ENCODE data around the gene LCE1A.

The LCE1A gene

DNA sequence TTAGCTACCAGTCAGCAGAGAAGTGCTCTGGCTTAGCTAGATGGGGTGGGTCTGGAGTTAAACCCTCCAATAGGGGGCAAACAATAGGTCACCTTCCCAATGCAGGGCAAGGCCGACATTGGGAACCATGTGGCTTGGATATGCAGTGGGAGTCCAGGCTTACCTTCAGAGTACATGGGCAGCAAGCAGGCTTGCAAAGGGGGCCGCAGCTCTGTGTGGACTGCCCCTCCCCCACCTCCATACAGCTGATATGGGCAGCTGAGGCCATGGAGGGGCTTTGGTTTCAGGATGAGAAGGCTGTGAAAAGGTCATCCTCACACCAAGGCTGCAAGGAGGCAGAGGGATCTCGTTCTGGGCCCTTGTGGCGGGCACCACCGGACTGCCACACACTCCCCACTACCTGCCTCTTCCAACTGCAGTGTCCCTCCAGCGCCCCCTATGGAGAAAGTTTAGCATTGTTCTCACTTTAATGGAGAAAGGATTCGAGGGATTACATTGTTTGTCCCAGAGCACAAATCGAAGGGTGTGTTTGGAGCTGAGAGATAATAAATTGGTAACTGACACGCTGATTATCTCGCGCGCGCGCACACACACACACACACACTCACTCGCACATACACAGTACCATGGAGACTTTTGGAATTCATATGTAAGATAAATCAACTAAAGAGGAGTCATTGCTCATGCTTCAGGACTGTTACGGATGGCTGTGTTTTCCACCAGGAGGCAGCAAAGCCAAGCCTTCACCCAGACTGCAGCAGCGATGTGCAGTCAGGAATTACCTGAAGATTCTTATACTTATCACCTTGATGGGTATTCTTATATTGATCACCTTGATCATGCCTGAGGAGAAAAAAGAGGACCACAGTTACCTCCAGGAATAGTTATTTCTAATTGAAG lies 43.8 kb downstream of the LCE1A start:
- H3K4me3 ChIP-seq (ENCODE audit: low read depth in 1 of 2, low read length in 2 of 2), result no peak overlapping the region

DNA sequence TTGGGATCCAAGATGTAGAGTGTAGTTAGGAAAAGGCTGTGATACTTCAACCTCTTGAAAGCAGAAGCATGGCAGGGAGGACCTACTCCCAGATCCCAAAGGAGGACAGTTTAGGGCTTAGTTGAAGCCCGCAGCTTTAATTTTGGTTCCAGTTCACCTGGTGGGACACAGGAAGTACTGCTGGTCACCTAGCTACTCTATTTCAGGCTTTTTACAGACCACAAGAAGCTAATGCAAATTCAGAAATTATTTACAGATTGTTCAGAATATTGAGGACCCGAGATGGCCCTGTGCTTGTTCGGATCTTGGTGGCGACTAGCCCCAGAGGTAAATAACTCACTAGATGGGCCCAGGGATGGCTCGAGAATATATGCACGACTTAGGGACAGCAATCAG lies 44.5 kb downstream of the LCE1A start:
- Histone ChIP-seq H3K9me3 (ENCODE audit: low read length) (no peaks in the 10 kb centered on the region), H3K36me3 (ENCODE audit: insufficient read depth, low read length) (no peaks in the 10 kb centered on the region), H3K27me3 (ENCODE audit: control insufficient read depth in 1 of 2, insufficient read depth in 2 of 2, low read length in 2 of 2) (no peaks in the 10 kb centered on the region), H3K27ac (ENCODE audit: low read depth, low read length) (no peak overlapping the region), H3K9ac (ENCODE audit: low read length) (no peak overlapping the region), H3K4me1 (ENCODE audit: insufficient read depth, low read length) (no peaks in the 10 kb centered on the region), H3K4me3 (ENCODE audit: low read depth in 1 of 2, low read length in 2 of 2) (no peak overlapping the region)

More for the DNA sequence above, 43.8 kb downstream of the LCE1A start:
- no peaks in the 10 kb centered on the region for H3K9me3 ChIP-seq (ENCODE audit: low read length)
- H3K36me3 ChIP-seq (ENCODE audit: insufficient read depth, low read length), result no peaks in the 10 kb centered on the region
- H3K9ac ChIP-seq (ENCODE audit: low read length), result no peak overlapping the region
- no peaks in the 10 kb centered on the region for H3K4me1 ChIP-seq (ENCODE audit: insufficient read depth, low read length)
- H3K27ac ChIP-seq (ENCODE audit: low read depth, low read length), result no peak overlapping the region
- H3K27me3 ChIP-seq (ENCODE audit: control insufficient read depth in 1 of 2, insufficient read depth in 2 of 2, low read length in 2 of 2), result no peaks in the 10 kb centered on the region

DNA sequence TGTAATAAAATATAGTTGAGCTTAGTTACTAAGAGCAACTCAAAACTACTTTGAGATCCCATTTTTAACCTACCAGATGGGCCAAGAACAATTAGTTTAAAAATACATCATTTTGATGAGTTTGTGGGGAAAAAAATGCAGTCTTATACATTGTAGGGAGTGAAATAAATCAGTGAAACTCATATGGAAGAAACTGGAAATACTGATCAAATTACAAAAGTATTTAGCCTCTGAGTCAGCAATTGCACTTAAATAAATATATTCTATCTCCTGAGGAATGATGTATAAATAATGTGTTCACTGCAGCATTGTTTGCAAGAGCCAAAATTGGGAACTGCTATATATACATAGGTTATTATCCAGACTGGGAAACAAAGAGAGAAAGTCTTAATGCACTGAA lies 46.2 kb downstream of the LCE1A start:
- Histone ChIP-seq H3K27me3 (ENCODE audit: control insufficient read depth in 1 of 2, insufficient read depth in 2 of 2, low read length in 2 of 2) (no peaks in the 10 kb centered on the region), H3K36me3 (ENCODE audit: insufficient read depth, low read length) (no peaks in the 10 kb centered on the region), H3K9ac (ENCODE audit: low read length) (no peak overlapping the region), H3K4me3 (ENCODE audit: low read depth in 1 of 2, low read length in 2 of 2) (no peak overlapping the region), H3K4me1 (ENCODE audit: insufficient read depth, low read length) (no peaks in the 10 kb centered on the region), H3K27ac (ENCODE audit: low read depth, low read length) (no peak overlapping the region), H3K9me3 (ENCODE audit: low read length) (no peaks in the 10 kb centered on the region)

DNA sequence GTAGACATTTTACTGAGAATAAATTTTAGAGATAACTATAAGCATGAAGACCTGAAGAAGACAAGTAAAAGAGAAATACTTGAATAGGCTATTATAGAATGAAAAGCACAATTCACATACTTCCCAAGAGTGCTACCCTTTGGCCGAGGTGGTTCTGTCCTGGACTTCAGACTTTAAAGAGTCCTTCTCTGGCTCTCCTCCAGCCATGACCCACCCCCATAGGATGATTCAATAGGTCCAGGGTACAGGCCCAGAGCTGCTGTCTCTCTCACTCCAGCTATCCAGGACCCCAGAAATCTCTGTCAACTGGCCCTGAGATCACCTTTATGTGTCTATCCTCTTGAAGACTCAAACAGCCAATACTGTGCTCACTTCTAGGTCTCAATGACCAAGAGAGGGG lies 49.6 kb downstream of the LCE1A start:
- no peaks in the 10 kb centered on the region for H3K4me1 ChIP-seq (ENCODE audit: insufficient read depth, low read length)
- no peaks in the 10 kb centered on the region for H3K36me3 ChIP-seq (ENCODE audit: insufficient read depth, low read length)
- H3K4me3 ChIP-seq (ENCODE audit: low read depth in 1 of 2, low read length in 2 of 2), result no peak overlapping the region
- H3K27ac ChIP-seq (ENCODE audit: low read depth, low read length), result no peak overlapping the region
- H3K27me3 ChIP-seq (ENCODE audit: control insufficient read depth in 1 of 2, insufficient read depth in 2 of 2, low read length in 2 of 2), result no peaks in the 10 kb centered on the region
- H3K9ac ChIP-seq (ENCODE audit: low read length), result no peak overlapping the region
- no peaks in the 10 kb centered on the region for H3K9me3 ChIP-seq (ENCODE audit: low read length)

Measured in muscle layer of colon (tissue), 2 donors.